Skeletal muscle cell (primary cell): Measurements from ENCODE around the gene ATP7B.
A peak's percentile ranks its signal among the peaks of the same experiment; 100 is the strongest.

Experiments
- DNase-seq: peaks from one replicate; pipeline ENCODE4 v3.0.0-alpha.2; 2010; ENCODE audit warnings: low read depth
- H3K4me3 ChIP-seq: 2 replicates; pipeline ENCODE4 v1.5.1; 2011; ENCODE audit warnings: low read depth, mild to moderate bottlenecking, control low read depth, low read length, moderate library complexity

ATP7B gene

DNA sequence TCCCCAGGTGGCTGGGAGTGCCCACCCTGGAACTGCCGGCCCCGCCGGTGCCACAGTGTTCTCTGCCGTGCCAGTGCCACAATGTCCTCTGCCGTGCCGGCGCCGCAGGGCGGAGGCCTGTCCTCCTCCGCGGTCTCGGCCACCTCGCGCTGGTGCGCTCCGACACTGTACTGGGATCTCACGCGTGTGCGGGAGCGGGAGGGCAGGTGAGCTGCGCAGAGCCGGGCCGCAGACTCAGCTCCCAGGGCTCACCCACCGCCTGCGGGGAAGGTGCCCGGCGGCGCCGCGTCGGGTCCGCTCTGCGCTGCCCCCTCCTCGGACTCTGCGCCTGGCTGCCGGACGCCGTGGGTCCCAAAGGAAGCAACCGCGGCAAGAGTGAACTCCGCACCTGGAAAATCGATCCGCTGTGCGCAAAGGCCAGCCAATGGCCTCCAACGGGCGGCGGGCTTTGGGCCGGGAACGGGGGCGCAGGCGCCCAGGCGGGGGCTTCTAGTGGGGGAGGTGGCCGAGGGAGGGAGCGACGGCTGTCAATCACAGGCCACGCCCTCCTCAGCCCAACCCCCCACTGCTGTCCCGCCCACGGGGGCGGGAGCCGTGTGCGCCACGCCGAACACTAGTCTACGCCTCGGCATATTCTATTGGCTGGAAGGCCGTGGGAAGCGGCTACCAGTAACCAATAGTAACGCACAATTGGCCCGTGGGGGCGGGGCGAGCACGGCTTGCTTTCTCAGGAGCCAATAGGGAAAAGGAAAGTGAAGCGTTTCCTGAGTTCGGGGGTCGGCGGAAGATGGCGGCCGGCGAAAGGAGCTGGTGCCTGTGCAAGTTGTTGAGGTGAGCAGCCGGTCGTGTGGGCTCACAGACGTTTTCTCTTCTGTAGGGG lies 622 bp upstream of the ATP7B start, which contains the start of gene ALG11:
TSS of gene ALG11 (plus strand) at position 767 of the 880 bp plus-strand sequence. CDS start at position 788, 21 bp downstream.
- DNase-seq: peak; percentile 92

GRCh38 chr13:52009946-52010345 lies 1.3 kb downstream of the ATP7B start:
- DNase-seq: no peak
- no peak overlapping the region for H3K4me3 ChIP-seq

More for the DNA sequence above, 622 bp upstream of the ATP7B start, which contains the start of gene ALG11:
- peak within 1 kb of the TSS; percentile 97 for H3K4me3 ChIP-seq

DNA sequence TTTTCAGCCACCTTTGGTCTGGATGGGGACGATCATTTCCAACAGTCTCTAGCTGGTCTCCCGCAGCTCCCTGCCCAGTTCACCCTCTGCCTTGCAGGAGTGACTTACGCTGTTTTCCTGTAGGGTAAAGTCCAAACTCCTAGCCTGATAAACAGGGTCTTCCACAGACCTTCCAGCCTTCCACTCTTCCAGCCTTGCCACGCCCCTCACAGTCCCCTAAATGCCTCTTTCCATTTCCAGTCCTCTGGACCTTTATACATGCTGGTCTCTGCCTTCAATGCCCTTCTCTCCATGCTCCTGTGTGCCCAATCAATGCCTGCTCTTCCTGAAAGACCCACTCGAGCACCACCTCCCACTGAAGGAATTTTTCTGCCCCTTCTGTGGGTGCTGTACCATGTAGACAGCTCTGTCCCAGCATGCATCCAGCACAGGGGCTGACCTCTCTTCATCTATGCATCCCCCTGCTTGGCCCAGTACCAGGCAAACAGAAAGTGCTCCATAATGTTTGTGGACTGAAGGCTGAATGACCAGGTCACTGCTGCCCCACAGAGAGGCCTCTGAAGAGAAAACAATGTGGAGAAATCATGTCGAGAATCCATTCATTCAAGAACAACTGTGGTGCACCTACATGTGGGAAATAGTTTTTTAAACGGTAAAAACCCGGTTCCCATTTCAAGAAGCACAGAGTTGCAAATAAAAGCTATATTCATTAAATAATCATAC lies 4.6 kb downstream of the ATP7B start:
- no peak overlapping the region for H3K4me3 ChIP-seq
- no peak for DNase-seq

DNA sequence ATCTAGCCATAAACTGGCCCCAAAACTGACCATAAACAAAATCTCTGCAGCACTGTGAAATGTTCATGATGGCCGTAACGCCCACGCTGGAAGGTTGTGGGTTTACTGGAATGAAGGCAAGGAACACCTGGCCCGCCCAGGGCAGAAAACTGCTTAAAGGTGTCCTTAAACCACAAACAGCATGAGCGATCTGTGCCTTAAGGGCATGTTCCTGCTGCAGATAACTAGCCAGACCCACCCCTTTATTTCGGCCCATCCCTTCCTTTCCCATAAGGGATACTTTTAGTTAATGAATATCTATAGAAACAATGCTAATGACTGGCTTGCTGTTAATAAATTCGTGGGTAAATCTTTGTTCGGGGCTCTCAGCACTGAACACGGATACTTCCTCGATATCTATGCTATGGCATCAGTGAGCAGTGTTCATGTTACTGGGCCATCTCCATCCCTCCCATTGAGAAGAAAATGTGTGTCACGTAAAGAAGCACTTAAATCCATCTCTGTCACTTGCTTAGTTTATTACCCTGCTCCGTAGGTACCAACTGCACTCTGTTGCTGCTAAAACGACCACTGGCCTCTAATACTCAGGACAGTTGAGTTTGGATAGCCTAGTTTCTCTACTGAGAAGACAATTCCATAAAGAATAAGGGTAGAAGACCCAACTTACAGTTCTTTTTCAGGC lies 5.3 kb downstream of the ATP7B start:
- H3K4me3 ChIP-seq: no peak overlapping the region
- DNase-seq: no peak

DNA sequence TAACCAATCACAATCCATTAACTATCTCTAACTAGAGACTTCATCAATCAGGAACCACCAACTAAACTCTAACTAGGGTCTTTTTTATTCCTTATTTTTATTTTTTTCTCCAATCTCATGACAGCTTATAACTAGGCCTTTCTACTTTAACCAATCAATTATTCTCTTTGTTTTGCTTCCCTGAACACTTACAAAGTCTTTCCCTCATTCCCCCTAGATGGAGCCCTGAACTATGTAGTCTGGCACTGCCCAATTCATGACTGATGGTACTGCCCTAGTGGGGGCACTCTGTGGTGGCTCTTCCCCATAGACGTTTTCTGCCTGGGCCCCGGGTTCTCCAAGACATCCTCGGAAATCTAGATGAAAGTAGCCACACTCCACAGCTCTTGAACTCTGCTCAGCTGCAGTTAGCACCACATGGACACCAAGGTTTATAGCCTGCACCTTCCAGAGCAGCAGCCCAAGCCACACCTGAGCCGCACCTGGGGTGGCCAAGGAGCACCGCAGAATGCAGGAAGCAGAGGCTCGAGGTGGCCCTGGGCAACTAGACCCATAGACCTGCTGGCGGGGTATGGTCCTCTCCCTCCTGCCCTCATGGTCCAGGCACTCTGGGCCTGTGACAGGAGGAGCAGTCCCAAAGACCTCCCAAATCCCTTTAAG lies 6.6 kb downstream of the ATP7B start:
- no peak for DNase-seq
- H3K4me3 ChIP-seq: no peak overlapping the region

- H3K4me3 ChIP-seq: no peak overlapping the region
- no peak for DNase-seq
These were observed 7.7 kb downstream of the ATP7B start for GRCh38 chr13:52003541-52003940.

- DNase-seq: no peak
- no peak overlapping the region for H3K4me3 ChIP-seq
These were observed 8.9 kb downstream of the ATP7B start for GRCh38 chr13:52002361-52002760.

- H3K4me3 ChIP-seq: no peak overlapping the region
- no peak for DNase-seq
These were observed 10.0 kb downstream of the ATP7B start for GRCh38 chr13:52001120-52001731.

DNA sequence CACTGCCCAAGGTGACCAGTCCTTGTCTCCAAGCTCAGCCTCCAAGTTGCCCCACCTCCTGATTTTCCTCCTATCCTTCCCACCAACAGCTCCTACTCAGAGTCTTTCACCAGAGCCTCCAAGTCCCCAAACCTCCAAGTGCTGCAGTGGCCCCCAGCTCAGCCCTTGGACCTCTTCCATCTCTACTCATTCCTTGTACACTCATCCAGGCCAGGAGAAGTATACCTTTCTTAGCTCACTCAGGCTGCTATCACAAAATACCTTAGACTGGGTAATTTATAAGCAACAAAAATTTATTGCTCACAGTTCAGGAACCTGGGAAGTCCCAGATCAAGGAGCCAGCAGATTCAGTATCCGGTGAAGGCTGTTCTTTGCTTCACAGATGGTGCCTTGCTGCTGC lies 11.3 kb downstream of the ATP7B start:
- H3K4me3 ChIP-seq: no peak overlapping the region
- DNase-seq: no peak

DNA sequence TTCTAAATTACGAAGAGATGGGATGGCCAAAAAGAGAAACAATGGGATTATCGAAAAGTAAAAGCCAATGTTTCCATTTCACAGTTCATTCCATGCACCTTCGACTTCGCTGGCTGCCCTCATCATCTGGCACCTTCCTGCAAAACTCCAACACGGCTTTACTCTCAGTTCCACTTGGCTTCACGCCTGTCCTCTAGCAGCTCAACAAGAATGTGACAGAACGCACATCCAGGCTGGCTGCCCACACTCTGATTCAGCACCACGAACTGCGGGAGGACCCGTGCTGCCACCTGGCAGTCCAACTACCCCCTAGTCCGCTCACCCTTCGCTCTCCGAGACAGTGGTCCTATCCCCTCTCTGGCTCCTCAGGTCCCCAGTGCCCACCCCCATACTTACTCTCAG lies 11.7 kb downstream of the ATP7B start:
- no peak for DNase-seq
- H3K4me3 ChIP-seq: no peak overlapping the region

GRCh38 chr13:51998723-51999509 lies 12.3 kb downstream of the ATP7B start:
- no peak overlapping the region for H3K4me3 ChIP-seq
- no peak for DNase-seq

DNA sequence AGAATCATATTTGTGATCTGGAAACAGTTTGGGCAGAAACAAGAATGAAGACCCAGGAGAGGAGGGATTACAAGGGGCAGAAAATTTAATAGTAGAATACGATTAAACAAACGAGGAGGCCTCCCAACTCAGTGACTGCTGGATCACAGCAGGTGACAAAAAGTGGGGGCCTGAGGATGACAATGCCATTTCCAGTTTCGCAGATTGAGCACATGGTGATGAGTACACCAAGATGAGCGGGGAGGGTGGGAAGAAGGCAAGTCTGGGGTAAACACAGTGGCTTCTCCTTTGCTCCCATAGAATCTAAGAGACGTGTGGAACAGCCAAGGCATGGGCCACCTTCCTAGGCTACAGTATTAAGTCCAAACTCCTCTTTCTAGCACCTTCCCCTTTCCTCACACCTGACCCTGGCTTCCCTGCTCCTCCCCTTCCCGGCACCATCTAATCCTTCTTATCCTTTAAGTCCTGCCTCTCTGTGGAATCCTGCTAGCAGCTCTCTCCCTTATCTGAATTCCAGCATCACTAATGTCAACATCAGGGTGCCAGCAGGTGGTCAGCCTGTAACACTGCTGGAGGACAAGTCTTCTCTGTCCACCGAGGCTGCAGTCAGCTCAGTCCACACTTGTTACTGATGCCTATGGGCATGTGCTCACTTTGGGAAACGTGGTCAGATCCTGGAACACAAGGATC lies 13.5 kb downstream of the ATP7B start:
- no peak overlapping the region for H3K4me3 ChIP-seq
- no peak for DNase-seq

DNA sequence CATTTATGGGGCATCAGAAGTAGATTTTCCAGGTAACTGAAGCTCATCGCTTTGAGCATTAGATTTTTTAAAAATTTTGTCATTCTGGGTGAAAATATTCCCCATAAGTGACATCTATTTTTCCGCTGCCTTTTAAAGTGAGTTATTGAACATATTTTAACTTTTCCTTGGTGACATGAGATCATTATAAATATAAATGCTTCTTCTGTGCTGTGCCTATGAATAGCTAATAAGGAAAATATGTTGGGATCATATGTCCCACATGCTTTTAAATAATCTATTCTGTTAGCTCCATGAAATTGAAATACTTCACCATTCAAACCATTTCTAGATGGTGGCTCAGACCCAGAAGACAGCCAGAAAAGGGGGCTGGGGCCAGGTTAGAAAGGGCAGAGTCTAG lies 14.1 kb downstream of the ATP7B start:
- DNase-seq: no peak
- no peak overlapping the region for H3K4me3 ChIP-seq

GRCh38 chr13:51996641-51997040 lies 14.6 kb downstream of the ATP7B start:
- no peak for DNase-seq
- no peak overlapping the region for H3K4me3 ChIP-seq

DNA sequence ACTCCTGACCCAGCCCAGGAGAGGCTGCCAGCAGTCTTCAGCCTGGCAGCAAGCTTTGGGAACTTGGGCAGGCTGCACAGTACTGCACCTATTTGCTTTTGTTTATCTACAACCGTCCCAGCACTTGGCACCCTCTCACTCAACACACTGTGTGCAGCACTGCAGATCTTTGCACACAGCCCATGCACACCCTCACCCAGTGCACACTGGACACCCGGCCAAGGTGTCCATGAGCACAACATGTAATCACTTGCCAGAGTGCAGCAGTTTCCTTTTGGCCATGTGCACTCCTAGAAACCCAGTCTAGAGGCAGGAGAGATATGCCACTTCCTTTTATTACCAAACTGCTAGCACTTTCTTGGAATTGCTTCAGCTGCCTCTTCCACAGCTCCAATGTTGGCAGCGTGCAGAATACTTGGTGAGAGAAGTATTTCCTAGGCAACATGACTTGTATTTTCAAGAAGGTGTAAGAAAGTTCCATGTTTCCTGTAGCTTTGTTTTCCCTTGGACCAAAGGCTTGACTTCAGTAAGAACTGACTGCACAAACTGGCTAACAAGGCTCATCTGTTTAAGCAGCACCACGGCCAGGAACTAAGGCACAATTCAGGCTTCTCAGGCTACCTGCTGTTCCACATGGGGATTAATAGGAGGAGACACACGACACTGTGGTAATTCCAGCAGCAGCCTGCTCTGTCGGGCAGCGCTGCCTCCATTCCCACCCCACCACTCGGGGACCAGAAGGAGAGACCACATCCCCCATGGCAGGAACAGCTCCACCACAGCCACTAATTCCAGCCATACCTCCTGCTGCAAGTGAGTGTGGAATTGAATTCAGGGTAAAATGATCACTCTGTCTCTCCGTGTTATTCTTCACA lies 15.3 kb downstream of the ATP7B start:
- DNase-seq: no peak
- H3K4me3 ChIP-seq: no peak overlapping the region

DNA sequence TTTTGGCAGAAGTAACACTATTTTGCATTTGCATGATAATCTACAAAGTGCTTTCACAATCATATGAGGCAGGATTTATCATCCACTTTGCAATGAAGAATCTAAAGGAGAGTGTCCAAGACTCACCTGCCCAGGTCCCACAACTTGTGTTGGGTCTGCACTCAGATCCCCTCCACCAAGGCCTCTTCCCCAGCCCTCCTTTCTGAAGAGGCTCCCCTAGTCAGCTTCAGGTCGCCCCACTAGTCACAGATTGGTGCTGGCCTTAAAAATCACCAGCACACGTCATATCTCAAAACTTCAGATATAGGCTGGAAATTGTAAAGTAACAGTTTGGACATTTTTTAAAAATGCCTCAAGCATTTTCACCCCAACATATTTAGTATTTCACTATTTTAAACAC lies 17.5 kb downstream of the ATP7B start:
- DNase-seq: no peak
- no peak overlapping the region for H3K4me3 ChIP-seq

DNA sequence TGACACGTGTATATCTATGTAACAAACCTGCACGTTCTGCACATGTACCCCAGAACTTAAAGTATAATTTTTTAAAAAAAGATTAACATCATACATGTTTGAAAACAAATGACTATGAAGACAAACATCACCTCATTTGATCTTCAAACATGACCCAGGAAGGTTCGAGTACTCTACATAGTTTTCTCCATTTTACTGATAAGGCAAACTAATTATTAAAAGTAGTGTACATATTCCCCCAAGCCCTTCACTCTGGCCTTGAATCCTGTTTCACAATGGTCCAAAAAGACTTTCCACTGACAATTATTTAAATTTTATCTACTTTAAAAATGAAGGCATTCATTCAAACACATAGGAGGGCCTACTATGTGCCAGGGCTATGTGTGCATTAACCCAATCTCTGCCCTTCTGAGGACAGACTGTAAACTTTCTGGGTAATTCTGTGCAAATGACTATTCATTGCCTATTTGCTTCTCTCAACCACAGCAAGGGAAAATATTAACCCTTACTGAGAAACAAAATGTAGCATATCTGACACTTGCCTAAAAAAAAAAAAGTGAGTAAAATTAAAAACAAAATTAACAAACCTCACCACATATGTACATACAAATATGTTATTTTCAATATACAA lies 22.1 kb downstream of the ATP7B start:
- no peak overlapping the region for H3K4me3 ChIP-seq
- DNase-seq: no peak
